HG02623 (cell line): ENCODE data around the gene ACVR1B.

Source experiments
- ATAC-seq: cut with Tn5 transposase; IDR thresholded peaks from one replicate; pipeline ENCODE4 v1.9.1; 2021; ENCODE audit warnings: moderate library complexity; ENCODE audit not compliant: unreplicated experiment

Gene ACVR1B

DNA sequence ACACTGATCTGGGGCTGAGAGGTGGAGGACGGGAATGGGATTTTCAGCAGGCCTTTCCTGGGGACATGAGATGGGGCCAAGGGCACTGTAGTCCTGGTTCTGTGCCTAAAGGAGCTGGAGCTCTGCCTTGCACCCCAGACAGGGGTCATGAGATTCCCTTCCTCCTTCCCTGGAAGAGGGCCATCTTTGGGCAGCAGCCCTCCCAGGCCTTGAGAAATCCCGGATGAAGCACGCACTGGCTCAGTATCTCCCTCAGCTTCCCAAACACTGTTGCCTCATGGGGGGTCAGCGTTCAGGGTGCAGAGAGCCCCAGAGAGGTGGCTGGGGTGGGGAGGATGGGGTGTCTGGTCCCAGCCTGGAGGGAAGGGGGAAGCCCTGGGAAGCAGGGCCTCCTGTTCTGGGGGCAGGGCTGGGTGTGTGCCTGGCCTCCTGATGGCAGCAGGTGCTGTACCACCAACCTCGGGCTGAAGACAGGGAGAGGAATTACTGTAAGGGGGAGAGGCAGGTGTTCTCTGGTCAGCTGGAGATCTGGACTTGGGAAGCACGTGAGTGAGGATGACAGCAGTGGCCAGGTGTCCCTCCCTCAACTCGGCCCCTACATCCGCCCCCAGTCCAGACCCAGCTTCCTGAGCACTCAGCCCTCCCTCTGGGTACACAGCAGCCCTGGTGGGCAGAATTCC, 91.3 kb downstream of the ACVR1B start:
- ATAC-seq: no peak

DNA sequence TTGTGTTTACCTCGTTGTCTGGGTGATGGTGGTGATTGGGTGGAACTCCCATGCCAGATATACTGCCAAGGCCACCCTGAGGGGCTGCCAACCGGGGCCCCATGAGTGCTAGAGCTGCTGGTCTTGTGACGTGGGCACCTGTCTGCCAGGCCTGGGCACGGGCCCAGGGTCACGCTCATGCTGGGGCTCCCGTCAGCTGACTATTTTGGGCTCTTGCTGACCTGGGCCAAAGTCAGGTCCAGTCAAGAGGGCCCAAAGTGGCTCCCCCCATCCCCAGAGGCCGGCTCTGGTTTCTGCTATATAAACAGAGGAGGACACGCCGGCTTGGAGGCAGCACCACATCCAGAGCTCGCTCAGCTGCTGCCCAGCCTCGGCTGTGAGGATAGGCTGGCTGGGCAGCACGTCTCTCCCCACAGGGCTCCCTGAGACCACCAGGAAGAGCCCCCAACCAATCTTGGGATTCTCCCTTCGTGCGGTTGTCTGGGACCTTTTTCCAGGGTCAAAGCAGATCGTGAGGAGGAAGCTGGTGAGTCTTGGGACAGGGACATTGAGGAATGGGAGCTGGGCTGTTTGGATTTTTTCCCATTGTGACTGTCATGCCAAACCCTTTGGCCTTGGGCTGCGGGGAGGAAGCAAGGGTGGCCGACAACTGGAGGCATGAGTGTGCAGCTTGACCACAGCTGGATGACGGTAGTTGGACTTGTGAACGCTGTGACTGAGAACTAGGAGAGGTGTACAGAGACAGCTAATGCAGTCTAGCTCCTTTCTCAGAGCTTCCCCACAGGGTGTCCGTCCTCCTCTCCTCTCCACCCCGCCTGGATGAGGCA, 92.1 kb downstream of the ACVR1B start:
- no peak for ATAC-seq

DNA sequence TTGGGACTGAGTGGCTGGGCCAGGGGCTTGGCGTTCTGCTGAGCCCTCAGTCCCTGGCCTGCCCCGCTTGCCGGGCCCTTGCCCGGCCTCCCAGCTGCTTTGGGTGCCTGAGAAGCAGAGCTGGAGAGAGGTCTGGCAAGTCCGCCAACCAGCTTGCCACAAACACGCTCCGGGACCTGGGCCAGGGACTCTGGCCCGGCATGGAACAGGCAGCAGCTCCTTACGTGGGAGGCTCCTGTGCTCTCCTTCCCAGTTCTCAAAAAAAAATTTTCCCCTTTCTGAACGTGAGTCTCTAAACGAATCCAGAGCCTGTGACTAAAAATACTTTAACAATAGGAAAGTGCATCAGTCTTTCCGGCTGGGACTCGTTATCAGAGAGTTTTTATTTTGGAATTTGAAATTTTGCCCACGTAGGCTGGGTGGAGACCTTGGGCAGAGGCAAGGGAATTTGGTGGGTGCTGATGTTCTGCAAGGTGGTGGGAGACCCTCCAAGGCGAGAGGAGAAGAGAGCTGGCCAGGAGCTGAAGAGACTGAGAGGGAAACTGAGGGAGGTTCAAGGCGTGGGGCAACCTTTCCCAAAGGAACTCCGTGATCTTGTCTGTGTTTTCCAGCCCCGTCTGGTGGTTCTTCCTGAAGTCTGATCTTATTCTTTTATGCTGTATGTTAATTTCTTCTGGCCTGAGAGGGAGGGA, 92.9 kb downstream of the ACVR1B start:
- no peak for ATAC-seq

DNA sequence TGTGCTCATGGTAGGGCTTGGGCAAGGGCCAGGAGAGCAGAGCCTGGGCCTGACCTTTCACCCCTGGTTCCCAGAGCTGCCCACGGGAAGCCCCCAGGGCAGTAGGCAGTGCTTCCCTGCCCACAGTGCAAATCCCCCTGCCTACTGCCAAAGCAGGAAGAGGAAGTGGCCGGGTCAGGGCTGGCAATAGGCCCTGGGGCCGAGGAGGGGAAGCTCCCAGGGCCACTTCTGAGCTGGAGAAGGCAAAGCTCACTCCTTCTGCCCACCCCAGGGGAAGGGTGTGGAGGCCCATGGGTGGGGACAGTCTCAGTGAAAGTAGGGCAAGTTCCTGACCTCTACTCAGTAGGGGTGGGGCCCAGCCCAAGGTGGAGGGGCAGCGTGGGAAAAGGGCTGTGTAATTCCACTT, 94.3 kb downstream of the ACVR1B start:
- ATAC-seq: no peak
